SK-N-SH (cell line): ENCODE data around the gene RASSF4.

ENCODE experiments used
- CHD2 ChIP-seq: fragments of 150-350 bp; IDR thresholded peaks from 2 replicates; pipeline ENCODE4 v1.6.1; 2018; ENCODE audit warnings: low read length; ENCODE audit not compliant: partially characterized antibody
- CTCF ChIP-seq: fragments of 200-600 bp; sonication (generic); IDR thresholded peaks from 2 replicates; pipeline ENCODE4 v1.6.1; 2017; ENCODE audit warnings: antibody characterized with exemption, mild to moderate bottlenecking, moderate library complexity
- EP300 ChIP-seq, 2 experiments: IDR thresholded peaks; 2 replicates each; pipeline versions ENCODE4 v1.4.0 to v1.6.1; 2012; ENCODE audit warnings: borderline replicate concordance in 1 of 2, low read depth in 1 of 2, low read length in 1 of 2
- EZH2phosphoT487 ChIP-seq: fragments of 200-600 bp; sonication (generic); IDR thresholded peaks from 2 replicates; pipeline ENCODE4 v1.6.1; 2017; ENCODE audit warnings: low read depth, mixed run types, mild to moderate bottlenecking, antibody characterized with exemption, moderate library complexity, borderline replicate concordance
- MXI1 ChIP-seq: IDR thresholded peaks from 2 replicates; pipeline ENCODE4 v1.6.1; 2012; ENCODE audit warnings: mild to moderate bottlenecking, low read depth, low read length, improper control_type of control experiment
- NRF1 ChIP-seq: IDR thresholded peaks from 2 replicates; pipeline ENCODE4 v1.6.1; 2012; ENCODE audit warnings: low read depth, mild to moderate bottlenecking, low read length

DNA sequence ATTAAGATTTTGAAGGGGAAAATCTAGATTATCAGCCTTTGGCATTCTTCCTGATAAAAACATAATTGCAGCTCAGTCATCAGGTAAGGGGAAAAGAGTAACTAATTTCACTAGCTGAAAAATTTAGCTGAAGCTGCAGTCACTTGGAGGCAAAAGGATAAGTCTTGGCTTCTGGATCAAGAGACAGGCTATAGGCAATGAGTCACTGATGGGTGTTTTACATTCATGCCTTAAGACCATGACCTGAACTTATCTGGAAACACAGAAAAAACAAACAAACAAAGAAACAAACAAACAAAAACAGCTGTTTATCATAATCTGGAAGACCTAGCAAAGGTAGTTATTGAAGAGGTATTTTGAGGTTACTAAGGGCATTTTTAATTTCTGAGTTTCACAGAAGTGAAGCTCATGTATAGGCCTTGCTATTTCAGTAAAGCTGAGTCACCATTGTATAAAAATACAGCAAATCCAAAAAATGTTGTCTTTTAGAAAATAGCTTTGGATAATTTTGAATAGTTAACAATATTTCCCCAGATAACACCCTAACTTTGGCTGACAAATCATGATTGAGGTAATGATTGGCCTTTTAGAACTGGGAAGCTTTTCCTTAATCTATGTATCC lies 81.4 kb downstream of the RASSF4 start:
- TF ChIP-seq CHD2 (no peak), NRF1 (no peak), CTCF (no peak), MXI1 (no peak), EZH2phosphoT487 (no peak), EP300 (IDR thresholded peaks at IDR 0.05; ENCODE audit: borderline replicate concordance in 1 of 2, low read depth in 1 of 2, low read length in 1 of 2) (no peak)
